ENCODE results near the gene NTRK1.
A peak's percentile ranks its signal among the peaks of the same experiment; 100 is the strongest.

NTRK1 gene

GRCh38 chr1:156816561-156817328 lies 43.9 kb upstream of the NTRK1 start, which contains the start of gene SH2D2A:
SH2D2A (minus strand) TSS chr1:156816848; CDS start chr1:156816708, 140 bp downstream.
- peaks cover 10% of the 10 kb centered on the region; the same call in 1 of the 2 replicates for H3K27me3 ChIP-seq (ENCODE audit: insufficient read depth, low read depth)
- H3K4me1 ChIP-seq (ENCODE audit: low read depth, poor library complexity, severe bottlenecking): peaks cover 9% of the 10 kb centered on the region
- no peaks in the 10 kb centered on the region for H3K79me2 ChIP-seq (ENCODE audit: insufficient read depth, low read depth)
- TF ChIP-seq CTCF (conservative IDR thresholded peaks at IDR 0.05; ENCODE audit: low read depth, low read length): no peak
- no peak within 1 kb of the TSS for H3K27ac ChIP-seq
- H2AFZ ChIP-seq (ENCODE audit: low read depth): peak within 1 kb of the TSS; percentile 32
- H4K20me1 ChIP-seq (ENCODE audit: insufficient read depth): no peaks in the 10 kb centered on the region
- H3K36me3 ChIP-seq (ENCODE audit: insufficient read depth): no peaks in the 10 kb centered on the region
- peak within 1 kb of the TSS; percentile 1; the same call in 1 of the 2 replicates for H3K4me2 ChIP-seq
- H3K4me3 ChIP-seq (IDR thresholded peaks at IDR 0.05; ENCODE audit: insufficient read depth, low read depth, low read length): no peak within 1 kb of the TSS
- H3K9ac ChIP-seq: no peak within 1 kb of the TSS

- Histone ChIP-seq H2AFZ (ENCODE audit: low read depth) (no peak overlapping the region), H3K27me3 (ENCODE audit: insufficient read depth, low read depth) (peaks cover 10% of the 10 kb centered on the region; the same call in 1 of the 2 replicates), H3K79me2 (ENCODE audit: insufficient read depth, low read depth) (no peaks in the 10 kb centered on the region), H4K20me1 (ENCODE audit: insufficient read depth) (no peaks in the 10 kb centered on the region), H3K36me3 (ENCODE audit: insufficient read depth) (no peaks in the 10 kb centered on the region), H3K4me3 (IDR thresholded peaks at IDR 0.05; ENCODE audit: insufficient read depth, low read depth, low read length) (no peak overlapping the region), H3K4me1 (ENCODE audit: low read depth, poor library complexity, severe bottlenecking) (peaks cover 4% of the 10 kb centered on the region), H3K4me2 (no peak overlapping the region), H3K9ac (no peak overlapping the region), H3K27ac (no peak overlapping the region)
- TF ChIP-seq CTCF (conservative IDR thresholded peaks at IDR 0.05; ENCODE audit: low read depth, low read length): no peak
Measured at GRCh38 chr1:156821801-156822200, 38.9 kb upstream of the NTRK1 start.

GRCh38 chr1:156822680-156823079 lies 38.0 kb upstream of the NTRK1 start:
- no peak for TF ChIP-seq CTCF (conservative IDR thresholded peaks at IDR 0.05; ENCODE audit: low read depth, low read length)
- no peak overlapping the region for H3K9ac ChIP-seq
- H3K4me3 ChIP-seq (IDR thresholded peaks at IDR 0.05; ENCODE audit: insufficient read depth, low read depth, low read length): no peak overlapping the region
- H3K4me1 ChIP-seq (ENCODE audit: low read depth, poor library complexity, severe bottlenecking): no peaks in the 10 kb centered on the region
- H2AFZ ChIP-seq (ENCODE audit: low read depth): no peak overlapping the region
- no peaks in the 10 kb centered on the region for H4K20me1 ChIP-seq (ENCODE audit: insufficient read depth)
- peaks cover 10% of the 10 kb centered on the region; the same call in 1 of the 2 replicates for H3K27me3 ChIP-seq (ENCODE audit: insufficient read depth, low read depth)
- H3K27ac ChIP-seq: no peak overlapping the region
- no peaks in the 10 kb centered on the region for H3K36me3 ChIP-seq (ENCODE audit: insufficient read depth)
- no peaks in the 10 kb centered on the region for H3K79me2 ChIP-seq (ENCODE audit: insufficient read depth, low read depth)
- no peak overlapping the region for H3K4me2 ChIP-seq

- Histone ChIP-seq H3K4me2 (no peak overlapping the region), H3K27me3 (ENCODE audit: insufficient read depth, low read depth) (peaks cover 10% of the 10 kb centered on the region; the same call in 1 of the 2 replicates), H4K20me1 (ENCODE audit: insufficient read depth) (no peaks in the 10 kb centered on the region), H3K79me2 (ENCODE audit: insufficient read depth, low read depth) (no peaks in the 10 kb centered on the region), H2AFZ (ENCODE audit: low read depth) (no peak overlapping the region), H3K36me3 (ENCODE audit: insufficient read depth) (no peaks in the 10 kb centered on the region), H3K9ac (no peak overlapping the region), H3K27ac (no peak overlapping the region), H3K4me1 (ENCODE audit: low read depth, poor library complexity, severe bottlenecking) (no peaks in the 10 kb centered on the region), H3K4me3 (IDR thresholded peaks at IDR 0.05; ENCODE audit: insufficient read depth, low read depth, low read length) (no peak overlapping the region)
- TF ChIP-seq CTCF (conservative IDR thresholded peaks at IDR 0.05; ENCODE audit: low read depth, low read length): no peak
Measured at GRCh38 chr1:156823210-156823790, 37.4 kb upstream of the NTRK1 start.

Measured in KMS-11 (cell line).